NT2/D1 (cell line): ENCODE data around the gene EXTL1.

Source experiments
- YY1 ChIP-seq: IDR thresholded peaks from 2 replicates; pipeline ENCODE4 v1.6.1; 2011; ENCODE audit not compliant: insufficient read length, insufficient read depth
- ZNF274 ChIP-seq: IDR thresholded peaks from 2 replicates; pipeline ENCODE4 v1.6.1; 2011; ENCODE audit warnings: mild to moderate bottlenecking, low read depth, low read length

DNA sequence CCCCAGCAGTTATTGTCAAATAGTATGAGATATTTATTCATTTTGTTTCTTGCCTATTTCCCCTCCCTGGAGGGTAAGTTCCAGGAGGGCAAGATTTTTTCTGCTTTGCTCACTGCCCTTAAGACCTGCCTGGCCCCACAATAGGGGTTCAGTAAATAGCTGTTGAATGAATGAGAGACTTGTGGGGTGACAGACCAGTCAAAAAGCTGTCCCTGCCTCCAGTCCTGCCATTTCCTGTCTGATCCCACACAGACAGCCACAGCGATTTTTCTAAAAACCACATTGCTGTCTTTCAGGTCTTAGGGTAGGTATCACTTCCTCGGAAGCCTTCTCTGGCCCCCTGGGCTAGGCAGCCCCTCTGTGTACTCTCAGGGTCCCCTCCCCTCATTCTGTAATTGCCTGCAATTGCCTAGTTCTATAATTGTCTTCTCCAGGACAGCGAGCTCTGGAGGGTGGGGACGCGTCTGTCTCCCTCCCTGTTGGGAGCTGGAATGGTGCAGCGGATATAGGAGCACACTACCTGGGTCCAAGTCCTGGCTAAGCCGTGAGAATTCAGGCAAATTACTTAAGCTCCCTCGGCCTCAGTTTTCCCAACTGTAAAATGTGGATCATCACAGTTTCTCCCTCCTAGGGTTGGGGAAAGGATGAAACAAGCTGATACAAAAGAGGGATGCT, 1.8 kb upstream of the EXTL1 start:
- TF ChIP-seq ZNF274 (no peak), YY1 (no peak)
